K562 (cell line): ENCODE data around the gene DDX39A.

Experiments used
- CTCF ChIP-seq, 3 experiments: IDR thresholded peaks in 2 of 3; conservative IDR thresholded peaks in 1 of 3; 2 replicates each; pipeline ENCODE4 v1.5.1; 2011 to 2012; ENCODE audit warnings: low read length in 3 of 3, mild to moderate bottlenecking in 3 of 3, control low read depth in 2 of 3, improper control_type of control experiment in 1 of 3, inconsistent platforms in 1 of 3, low read depth in 1 of 3, mixed read lengths in 1 of 3, moderate library complexity in 1 of 3; ENCODE audit not compliant: insufficient read depth in 2 of 3
- ETS1 ChIP-seq: conservative IDR thresholded peaks from 2 replicates; pipeline ENCODE4 v1.6.1; 2011; ENCODE audit warnings: low read depth, mild to moderate bottlenecking, low read length; ENCODE audit not compliant: control insufficient read depth
- FOS ChIP-seq: IDR thresholded peaks from 3 replicates; pipeline ENCODE4 v1.6.1; 2011; ENCODE audit not compliant: insufficient read length; ENCODE audit errors: extremely low read depth
- MAZ ChIP-seq, 2 experiments: fragments of 450-650 bp in 1 of 2; sonication (generic) in 1 of 2; formaldehyde crosslinking; IDR thresholded peaks in 1 of 2; conservative IDR thresholded peaks in 1 of 2; 2 replicates each; pipeline versions ENCODE4 v1.4.0 to v1.5.0; 2020; ENCODE audit warnings: mild to moderate bottlenecking in 1 of 2, missing genetic modification reagents in 1 of 2
- PHF8 ChIP-seq: fragments of 200-600 bp; sonication (generic); IDR thresholded peaks from 2 replicates; pipeline ENCODE4 v1.6.1; 2012; ENCODE audit warnings: mixed run types, mild to moderate bottlenecking, inconsistent platforms, low read length, moderate library complexity, borderline replicate concordance
- POLR2A ChIP-seq: fragments of 450-650 bp; conservative IDR thresholded peaks from 2 replicates; pipeline ENCODE4 v1.6.1; 2016
- SIN3B ChIP-seq: fragments of 450-650 bp; IDR thresholded peaks from 2 replicates; pipeline ENCODE4 v1.6.1; 2017; ENCODE audit warnings: low read depth, mild to moderate bottlenecking, moderate library complexity
- SPI1 ChIP-seq: IDR thresholded peaks from 2 replicates; pipeline ENCODE4 v1.6.1; 2011; ENCODE audit warnings: low read depth, low read length, control low read depth, borderline replicate concordance
- STAT6 ChIP-seq: sonication (generic); formaldehyde crosslinking; IDR thresholded peaks from 2 replicates; pipeline ENCODE4 v1.8.1; 2023; ENCODE audit warnings: mild to moderate bottlenecking, missing genetic modification reagents
- U2AF1 ChIP-seq: fragments of 200-400 bp; formaldehyde crosslinking; optimal IDR thresholded peaks from 2 replicates; pipeline ENCODE3; 2017; ENCODE audit warnings: mild to moderate bottlenecking, low read depth, low read length, moderate library complexity
- ZBTB26 ChIP-seq: fragments of 450-650 bp; formaldehyde crosslinking; IDR thresholded peaks from 2 replicates; pipeline ENCODE4 v1.4.0; 2022; ENCODE audit warnings: missing genetic modification characterization
- ZBTB7A ChIP-seq: IDR thresholded peaks from 2 replicates; pipeline ENCODE4 v1.6.1; 2011; ENCODE audit warnings: low read depth, mild to moderate bottlenecking, low read length, moderate library complexity, borderline replicate concordance; ENCODE audit not compliant: control insufficient read depth

- no peak for TF ChIP-seq ZBTB26 (CRISPR knock-in tag)
- TF ChIP-seq SIN3B, result no peak
- no peak for TF ChIP-seq STAT6 (CRISPR knock-in tag)
- TF ChIP-seq MAZ (CRISPR knock-in tag; conservative IDR thresholded peaks at IDR 0.05 in 1 of 2, IDR thresholded peaks at IDR 0.05 in 1 of 2), result no peak
- TF ChIP-seq POLR2A, result no peak
- no peak for TF ChIP-seq PHF8
- no peak for TF ChIP-seq FOS
- TF ChIP-seq SPI1, result no peak
- no peak for TF ChIP-seq U2AF1
- TF ChIP-seq ETS1, result no peak
- no peak for TF ChIP-seq ZBTB7A
- no peak for TF ChIP-seq CTCF (IDR thresholded peaks at IDR 0.05 in 2 of 3, conservative IDR thresholded peaks at IDR 0.05 in 1 of 3; ENCODE audit: insufficient read depth in 2 of 3, low read depth in 1 of 3, low read length in 3 of 3)
Observed at GRCh38 chr19:14416817-14417231, 2.3 kb downstream of the DDX39A start.
